Activated T-helper 17 cell treated with anti-CD3 and anti-CD28 coated beads, Interleukin-2, amount 50 U/mL, for 72 hours (primary cell): ENCODE measurements around the gene FBXO48. TPM values are rescaled to one million over a fixed set of nuclear protein-coding genes. Genes with fewer than 3 reads are reported as not detected.
"Not testable (repeated sequence)": the region's sequence is repeated elsewhere in the genome, so short reads cannot be mapped to it uniquely, and the experiment has no call there.

Experiments used
- ATAC-seq: fragments of 150-1000 bp; cut with Tn5 transposase; replicated peaks from 2 replicates; pipeline ENCODE4 v1.10.0; 2021; ENCODE audit warnings: mild to moderate bottlenecking, moderate library complexity
- H3K27ac Mint-ChIP-seq: one replicate; pipeline ENCODE4 v1.8.0; 2022; ENCODE audit warnings: mixed read lengths
- H3K27me3 Mint-ChIP-seq: one replicate; pipeline ENCODE4 v1.8.0; 2022; ENCODE audit warnings: mixed read lengths
- H3K36me3 Mint-ChIP-seq: one replicate; pipeline ENCODE4 v1.8.0; 2022; ENCODE audit warnings: low read depth, mild to moderate bottlenecking, mixed read lengths
- H3K4me1 Mint-ChIP-seq: one replicate; pipeline ENCODE4 v1.8.0; 2022; ENCODE audit warnings: mixed read lengths
- H3K4me3 Mint-ChIP-seq: one replicate; pipeline ENCODE4 v1.8.0; 2022; ENCODE audit warnings: mild to moderate bottlenecking, mixed read lengths
- H3K9me3 Mint-ChIP-seq: one replicate; pipeline ENCODE4 v1.8.0; 2022; ENCODE audit warnings: mixed read lengths
- total RNA-seq, 2 donors: library from RNA; stranded (reverse); gene quantifications; one replicate each; pipeline ENCODE4 v1.2.3, GENCODE V29; 2022

FBXO48 gene
- total RNA-seq, 2 donors from 2014 or later: 2.0 to 2.3 TPM

DNA sequence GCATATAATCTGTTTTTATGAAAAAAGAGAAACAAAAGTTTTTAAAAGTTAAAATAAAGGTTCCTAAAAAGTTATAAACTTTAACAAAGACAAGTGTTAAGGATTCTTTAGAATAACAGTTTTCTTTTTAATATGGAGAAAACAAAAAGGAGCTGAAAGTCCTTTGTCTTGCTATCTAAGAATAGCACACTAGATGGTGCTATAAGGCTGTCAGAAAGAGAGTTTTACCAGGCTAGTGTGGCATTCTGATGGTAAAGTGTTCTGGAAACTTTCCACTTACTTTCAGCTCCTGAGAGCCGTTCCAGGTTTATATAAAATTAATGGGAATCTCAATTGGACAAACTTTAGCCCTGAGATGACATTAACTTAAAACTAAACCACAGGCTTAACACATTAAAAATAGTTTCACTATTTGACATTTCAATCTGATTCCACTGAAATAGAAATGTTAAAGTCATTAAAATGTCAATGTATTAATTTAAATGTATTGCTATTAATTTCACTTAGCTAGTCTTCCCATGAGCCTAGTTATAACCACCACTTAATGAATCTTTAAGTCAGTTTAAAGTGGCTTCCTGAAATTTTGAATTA, 3.7 kb downstream of the FBXO48 start:
- Mint-ChIP-seq H3K27me3 (no peaks in the 10 kb centered on the region), H3K9me3 (no peaks in the 10 kb centered on the region), H3K4me3 (no peak overlapping the region), H3K4me1 (peaks cover 23% of the 10 kb centered on the region), H3K36me3 (peaks cover 17% of the 10 kb centered on the region), H3K27ac (no peak overlapping the region)
- no peak for ATAC-seq

DNA sequence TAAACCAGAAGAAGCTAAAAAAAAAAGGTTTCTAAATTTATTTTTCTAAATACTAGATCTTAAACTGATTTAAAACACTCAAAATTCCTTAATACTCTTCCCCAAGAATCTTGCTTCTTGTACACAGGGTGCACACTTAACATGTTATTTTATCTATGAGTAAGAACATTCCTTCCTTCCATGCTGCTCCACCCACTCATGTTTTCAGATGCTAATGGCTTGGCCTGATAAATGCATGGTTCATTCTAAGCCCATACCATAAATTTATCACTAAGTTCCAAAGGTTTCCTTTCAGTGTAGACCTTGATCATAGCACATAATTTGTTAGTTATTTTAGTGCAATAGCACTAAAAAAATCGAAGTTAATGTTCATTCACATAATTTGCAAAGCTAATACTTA, 8.1 kb downstream of the FBXO48 start:
- Mint-ChIP-seq H3K9me3 (no peaks in the 10 kb centered on the region), H3K27me3 (no peaks in the 10 kb centered on the region), H3K27ac (no peak overlapping the region), H3K4me3 (no peak overlapping the region), H3K4me1 (no peaks in the 10 kb centered on the region), H3K36me3 (no peaks in the 10 kb centered on the region)
- no peak for ATAC-seq

DNA sequence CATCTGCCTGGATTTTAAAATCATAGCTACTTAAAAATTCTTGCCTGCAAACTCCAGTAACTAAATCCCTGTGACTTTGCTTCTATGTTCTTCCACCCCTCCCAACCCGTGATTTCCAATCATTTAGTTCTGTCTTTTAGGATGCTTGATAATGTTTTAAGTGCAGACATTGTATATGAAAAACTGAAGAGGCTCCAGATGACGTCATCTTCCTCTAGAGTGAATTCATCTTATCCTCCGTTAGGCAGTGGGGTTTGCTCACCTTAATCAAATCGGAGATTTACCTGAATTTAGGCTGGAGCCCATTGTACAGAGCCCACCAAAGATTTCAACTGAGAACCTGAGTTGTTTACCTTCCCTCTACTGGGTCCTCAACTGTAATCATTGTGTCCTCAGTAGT, 10.9 kb downstream of the FBXO48 start:
- no peaks in the 10 kb centered on the region for H3K36me3 Mint-ChIP-seq
- ATAC-seq: no peak
- no peak overlapping the region for H3K4me3 Mint-ChIP-seq

DNA sequence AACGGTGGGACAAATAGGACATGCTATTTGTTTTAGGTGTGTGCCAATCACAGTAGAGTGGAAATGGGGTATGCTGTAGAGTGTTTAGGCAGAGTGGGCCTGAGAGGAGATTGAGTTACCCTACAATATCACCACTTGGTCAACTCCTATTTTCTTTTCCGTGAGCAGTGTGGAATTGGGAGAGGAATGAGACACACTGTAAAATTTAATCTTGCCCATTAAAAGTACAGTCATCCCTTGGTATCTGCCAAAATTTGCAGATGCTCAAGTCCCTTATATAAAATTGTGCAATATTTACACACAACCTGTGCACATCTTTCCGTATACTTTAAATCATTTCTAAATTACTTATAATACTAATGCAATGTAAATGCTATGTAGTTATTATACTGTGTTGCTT, 12.4 kb downstream of the FBXO48 start:
- Mint-ChIP-seq H3K9me3 (no peaks in the 10 kb centered on the region), H3K27ac (no peak overlapping the region), H3K36me3 (no peaks in the 10 kb centered on the region), H3K4me1 (peaks cover 5% of the 10 kb centered on the region), H3K4me3 (no peak overlapping the region), H3K27me3 (no peaks in the 10 kb centered on the region)
- no peak for ATAC-seq

More for the DNA sequence above, 10.9 kb downstream of the FBXO48 start:
- Mint-ChIP-seq H3K9me3 (no peaks in the 10 kb centered on the region), H3K27me3 (no peaks in the 10 kb centered on the region), H3K27ac (no peak overlapping the region), H3K4me1 (peaks cover 5% of the 10 kb centered on the region)

DNA sequence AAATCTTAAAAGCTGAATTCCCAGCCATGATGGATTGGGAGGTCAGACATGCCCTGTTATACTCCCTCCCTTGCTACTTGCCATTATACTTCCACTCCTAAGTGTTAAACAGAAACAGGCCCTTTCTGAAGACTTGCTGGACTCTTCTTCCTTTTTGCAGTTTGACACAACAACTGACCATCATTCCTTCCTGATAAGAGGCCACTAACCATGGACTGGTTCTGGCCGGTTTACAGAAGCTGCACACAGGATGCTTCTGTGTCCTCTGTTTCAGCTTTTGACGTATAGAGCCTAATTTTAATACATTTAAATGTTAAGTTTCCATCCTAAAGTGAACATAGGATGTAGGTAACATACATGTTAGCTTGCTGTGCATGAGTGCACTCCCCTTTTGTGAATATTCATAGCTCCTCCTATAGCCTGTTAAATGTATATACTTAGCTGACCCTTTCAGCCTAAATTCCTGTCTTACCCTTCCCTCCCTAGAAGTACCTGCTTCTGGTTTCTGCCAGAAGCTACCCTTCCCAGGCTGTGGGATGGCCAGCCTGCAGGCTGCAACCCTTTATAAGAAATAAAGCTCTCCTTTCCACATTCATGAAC, 13.2 kb downstream of the FBXO48 start:
- no peak overlapping the region for H3K27ac Mint-ChIP-seq
- H3K4me1 Mint-ChIP-seq: peaks cover 5% of the 10 kb centered on the region
- ATAC-seq: no peak
- H3K4me3 Mint-ChIP-seq: peak overlapping the region; percentile 6
- no peaks in the 10 kb centered on the region for H3K9me3 Mint-ChIP-seq
- H3K36me3 Mint-ChIP-seq: no peaks in the 10 kb centered on the region
- no peaks in the 10 kb centered on the region for H3K27me3 Mint-ChIP-seq

DNA sequence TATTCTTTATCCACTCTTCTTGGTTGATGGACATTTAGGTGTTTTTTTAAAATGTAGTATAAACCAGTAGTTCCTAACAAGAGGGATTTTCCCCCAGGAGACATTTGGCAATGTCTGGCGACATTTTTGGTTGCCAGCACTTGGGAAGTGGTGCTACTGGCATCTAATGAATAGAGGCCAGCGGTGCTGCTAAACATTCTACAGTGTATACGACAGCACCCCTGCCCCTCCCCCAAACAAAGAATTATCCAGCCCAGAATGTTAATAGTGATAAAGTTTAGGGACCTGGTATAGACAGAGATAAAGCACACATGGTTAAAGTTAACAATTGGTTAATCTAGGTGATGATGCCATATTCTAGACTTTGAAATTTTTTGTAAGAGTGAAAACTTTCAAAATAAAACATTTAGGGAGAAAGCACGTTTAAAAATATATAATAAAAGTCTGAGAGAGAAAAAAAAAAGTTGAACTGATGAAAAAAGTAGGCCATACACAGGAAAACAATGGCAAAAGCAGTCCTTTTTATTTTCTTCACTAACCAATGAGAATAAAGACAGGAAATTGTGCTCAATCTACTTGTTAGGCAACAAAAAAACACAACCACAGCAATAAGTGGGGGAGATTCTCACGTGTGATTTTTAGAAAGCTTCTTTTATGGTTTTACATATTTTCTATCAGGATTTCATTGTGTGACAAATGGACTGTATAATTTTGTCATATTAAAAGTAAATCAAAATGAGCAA, 14.8 kb downstream of the FBXO48 start:
- no peak for ATAC-seq
- peaks cover 5% of the 10 kb centered on the region for H3K4me1 Mint-ChIP-seq
- H3K27ac Mint-ChIP-seq: no peak overlapping the region
- H3K27me3 Mint-ChIP-seq: no peaks in the 10 kb centered on the region
- no peak overlapping the region for H3K4me3 Mint-ChIP-seq
- H3K9me3 Mint-ChIP-seq: no peaks in the 10 kb centered on the region
- no peaks in the 10 kb centered on the region for H3K36me3 Mint-ChIP-seq

DNA sequence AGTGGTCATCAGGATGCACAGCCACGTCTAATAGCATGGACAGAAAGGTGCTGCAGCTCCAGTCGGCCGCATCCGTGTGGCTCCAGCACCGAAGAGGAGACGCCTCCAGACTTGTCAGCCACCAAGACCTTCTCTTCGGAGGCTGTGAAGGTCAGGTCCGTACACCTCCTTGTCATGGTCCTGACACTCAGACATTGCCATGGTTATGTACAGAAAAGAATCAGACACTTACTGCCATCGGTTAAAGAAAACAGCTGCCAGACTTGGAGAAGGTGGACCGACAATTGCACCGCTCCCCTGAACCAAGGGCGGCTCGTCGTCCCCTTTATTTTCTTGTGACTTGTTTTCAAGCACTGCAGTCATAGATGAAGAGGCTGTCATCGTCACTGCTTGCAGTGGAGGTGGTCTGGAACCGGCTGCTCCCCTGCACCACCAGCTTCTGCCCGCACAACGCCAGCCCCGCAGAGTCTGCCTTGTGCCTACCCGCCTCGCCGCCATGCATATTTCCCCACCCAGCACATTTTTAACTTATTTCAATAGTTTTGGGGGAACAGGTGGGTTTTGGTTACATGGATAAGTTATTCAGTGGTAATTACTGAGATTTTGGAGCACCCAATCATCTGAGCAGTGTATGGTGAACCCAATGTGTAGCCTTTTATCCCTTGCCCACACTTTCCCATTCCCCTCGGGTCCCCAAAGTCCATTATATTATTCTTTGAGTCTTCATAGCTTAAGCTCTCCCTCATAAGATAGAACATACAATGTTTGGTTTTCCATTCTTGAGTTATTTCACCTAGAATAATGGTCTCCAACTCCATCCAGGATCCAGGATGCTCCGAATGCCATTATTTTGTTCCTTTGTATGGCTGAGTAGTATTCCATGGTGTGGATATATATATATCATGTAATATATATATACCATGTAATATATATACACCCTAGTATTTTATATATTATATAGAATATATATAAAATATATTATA, 18.1 kb downstream of the FBXO48 start:
- H3K27me3 Mint-ChIP-seq: no peaks in the 10 kb centered on the region
- no peak overlapping the region for H3K4me3 Mint-ChIP-seq
- no peak overlapping the region for H3K27ac Mint-ChIP-seq
- H3K9me3 Mint-ChIP-seq: peaks cover 4% of the 10 kb centered on the region
- peak; percentile 52 for ATAC-seq
- H3K36me3 Mint-ChIP-seq: no peaks in the 10 kb centered on the region
- H3K4me1 Mint-ChIP-seq: peaks cover 5% of the 10 kb centered on the region

DNA sequence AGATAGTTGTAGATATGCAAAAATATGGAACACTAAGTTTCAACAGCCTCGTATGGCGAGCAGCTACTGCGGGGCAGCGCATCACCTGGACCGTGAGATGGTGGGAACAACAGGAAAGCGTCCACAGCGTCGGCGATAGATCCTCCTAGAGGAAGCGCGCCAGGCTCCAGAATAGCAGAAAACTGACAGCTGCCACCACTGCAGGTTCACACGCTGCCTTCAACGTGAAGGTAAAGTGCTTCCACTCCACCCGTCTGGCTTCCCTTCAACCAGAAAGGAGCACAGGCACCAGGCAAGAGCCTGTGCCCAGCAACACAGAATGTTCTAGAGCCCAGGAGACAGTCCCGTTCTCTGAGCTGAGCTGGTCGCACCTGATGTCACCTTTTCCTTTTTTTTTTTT, 20.0 kb downstream of the FBXO48 start:
- H3K36me3 Mint-ChIP-seq: no peaks in the 10 kb centered on the region
- no peak overlapping the region for H3K27ac Mint-ChIP-seq
- H3K9me3 Mint-ChIP-seq: peaks cover 4% of the 10 kb centered on the region
- ATAC-seq: no peak
- no peaks in the 10 kb centered on the region for H3K27me3 Mint-ChIP-seq
- H3K4me3 Mint-ChIP-seq: no peak overlapping the region
- peaks cover under 1% of the 10 kb centered on the region for H3K4me1 Mint-ChIP-seq

DNA sequence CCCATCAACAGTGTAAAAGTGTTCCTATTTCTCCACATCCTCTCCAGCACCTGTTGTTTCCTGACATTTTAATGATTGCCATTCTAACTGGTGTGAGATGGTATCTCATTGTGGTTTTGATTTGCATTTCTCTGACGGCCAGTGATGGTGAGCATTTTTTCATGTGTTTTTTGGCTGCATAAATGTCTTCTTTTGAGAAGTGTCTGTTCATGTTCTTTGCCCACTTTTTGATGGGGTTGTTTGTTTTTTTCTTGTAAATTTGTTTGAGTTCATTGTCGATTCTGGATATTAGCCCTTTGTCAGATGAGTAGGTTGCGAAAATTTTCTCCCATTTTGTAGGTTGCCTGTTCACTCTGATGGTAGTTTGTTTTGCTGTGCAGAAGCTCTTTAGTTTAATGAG, 20.7 kb downstream of the FBXO48 start:
- H3K4me1 Mint-ChIP-seq, H3K9me3 Mint-ChIP-seq, ATAC-seq, H3K27me3 Mint-ChIP-seq, H3K36me3 Mint-ChIP-seq, H3K4me3 Mint-ChIP-seq, H3K27ac Mint-ChIP-seq: not testable (repeated sequence)

DNA sequence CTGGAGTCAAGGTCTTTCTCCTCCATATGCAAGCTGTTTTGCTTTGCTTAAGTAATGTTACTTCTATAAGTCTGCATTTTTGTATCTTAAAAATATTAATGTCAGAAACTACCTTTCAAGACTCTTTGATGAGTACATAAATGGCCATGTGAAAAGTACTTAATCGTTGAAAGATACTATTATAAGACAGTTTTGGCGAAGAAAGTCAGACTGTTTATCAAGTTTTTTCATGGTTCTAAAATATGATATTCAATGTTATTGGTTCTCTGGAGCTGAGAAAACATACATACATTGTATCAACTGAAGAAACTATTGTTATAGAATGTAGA, 25.1 kb downstream of the FBXO48 start:
- no peak overlapping the region for H3K4me3 Mint-ChIP-seq
- peaks cover 3% of the 10 kb centered on the region for H3K27me3 Mint-ChIP-seq
- H3K9me3 Mint-ChIP-seq: peaks cover 1% of the 10 kb centered on the region
- no peak for ATAC-seq
- H3K4me1 Mint-ChIP-seq: peaks cover 15% of the 10 kb centered on the region
- no peak overlapping the region for H3K27ac Mint-ChIP-seq
- no peaks in the 10 kb centered on the region for H3K36me3 Mint-ChIP-seq

DNA sequence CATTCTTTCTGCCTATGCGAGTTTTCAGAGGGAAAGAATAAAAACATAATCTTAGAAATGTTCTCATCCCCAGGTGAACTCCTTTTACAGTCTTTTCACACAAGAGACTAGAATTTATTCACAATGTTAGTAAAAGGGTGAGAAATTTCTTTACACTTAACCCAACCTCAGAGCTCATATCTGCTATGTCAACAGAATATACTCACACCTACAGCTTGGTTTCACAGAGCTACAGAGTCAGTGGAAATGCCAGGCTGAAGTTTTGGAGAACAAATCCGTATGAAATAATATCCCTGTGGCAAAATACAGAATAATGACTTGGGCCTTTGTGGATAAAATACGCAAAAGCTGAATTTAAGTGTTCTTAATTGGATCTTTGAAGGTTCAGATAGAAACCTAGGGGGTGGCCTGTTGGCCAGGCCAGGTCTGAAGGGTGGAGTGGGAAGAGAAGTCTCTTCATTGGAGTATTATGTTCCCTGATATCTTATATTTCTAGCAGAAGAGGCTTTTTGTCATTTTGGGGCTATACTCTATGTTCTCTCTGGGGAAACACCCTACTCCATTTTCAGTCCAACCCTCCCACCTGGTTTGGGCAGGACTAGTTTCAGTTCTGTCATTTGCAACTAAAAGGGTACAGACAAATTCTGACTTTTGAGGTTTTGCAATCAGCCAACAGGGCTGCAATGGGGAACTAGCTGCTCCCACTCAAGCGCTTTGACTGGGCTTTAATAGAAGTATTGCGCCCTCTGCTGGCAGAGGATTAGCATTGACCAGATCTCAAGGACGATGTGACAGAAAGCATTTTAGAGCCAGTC, 25.7 kb downstream of the FBXO48 start:
- H3K36me3 Mint-ChIP-seq: no peaks in the 10 kb centered on the region
- H3K27me3 Mint-ChIP-seq: peaks cover 3% of the 10 kb centered on the region
- peak overlapping the region; percentile 43 for H3K27ac Mint-ChIP-seq
- ATAC-seq: peak; percentile 97
- no peaks in the 10 kb centered on the region for H3K9me3 Mint-ChIP-seq
- peaks cover 15% of the 10 kb centered on the region for H3K4me1 Mint-ChIP-seq
- H3K4me3 Mint-ChIP-seq: peak overlapping the region; percentile 48

DNA sequence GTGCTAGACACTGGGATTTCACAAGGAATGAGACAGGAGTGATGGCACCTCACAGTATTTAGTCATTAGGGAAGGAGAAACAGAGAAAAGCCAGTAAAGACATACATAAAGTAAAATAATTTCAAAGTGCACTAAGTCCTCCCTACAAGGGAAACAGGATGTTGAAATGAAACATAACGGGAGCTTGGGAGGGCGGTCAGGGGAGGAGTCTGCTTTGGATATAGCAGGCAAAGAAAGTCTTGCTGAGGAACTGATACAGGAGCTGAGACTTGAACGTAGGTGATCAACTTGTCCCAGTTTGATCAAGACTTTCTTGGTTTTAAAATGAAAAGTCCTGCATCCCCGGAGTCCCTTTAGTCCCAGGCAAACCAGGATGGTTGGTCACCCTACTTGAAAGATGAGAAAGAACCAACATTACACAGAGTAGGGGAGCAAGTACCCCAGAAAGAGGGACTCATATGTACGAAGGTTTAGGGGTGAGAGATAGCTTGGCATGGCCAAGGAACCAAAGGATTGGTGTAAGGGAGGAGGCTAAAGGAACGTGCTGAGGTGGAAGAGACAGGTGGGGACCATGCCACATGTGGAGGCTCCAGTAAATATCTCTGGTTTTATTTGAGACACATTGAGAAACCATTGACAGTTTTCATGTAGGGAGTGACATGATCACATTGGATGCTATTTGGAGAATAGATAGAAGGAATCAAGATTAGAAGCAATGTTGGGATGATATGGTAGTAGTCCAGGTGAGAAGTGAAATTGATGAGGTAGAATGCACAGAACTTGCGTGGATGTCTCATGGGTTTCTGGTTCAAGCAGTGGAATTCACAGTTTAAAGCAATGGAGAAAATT, 28.4 kb downstream of the FBXO48 start:
- Mint-ChIP-seq H3K4me3 (no peak overlapping the region), H3K27ac (no peak overlapping the region), H3K27me3 (peaks cover 3% of the 10 kb centered on the region), H3K36me3 (no peaks in the 10 kb centered on the region), H3K9me3 (no peaks in the 10 kb centered on the region), H3K4me1 (peaks cover 20% of the 10 kb centered on the region)
- no peak for ATAC-seq

DNA sequence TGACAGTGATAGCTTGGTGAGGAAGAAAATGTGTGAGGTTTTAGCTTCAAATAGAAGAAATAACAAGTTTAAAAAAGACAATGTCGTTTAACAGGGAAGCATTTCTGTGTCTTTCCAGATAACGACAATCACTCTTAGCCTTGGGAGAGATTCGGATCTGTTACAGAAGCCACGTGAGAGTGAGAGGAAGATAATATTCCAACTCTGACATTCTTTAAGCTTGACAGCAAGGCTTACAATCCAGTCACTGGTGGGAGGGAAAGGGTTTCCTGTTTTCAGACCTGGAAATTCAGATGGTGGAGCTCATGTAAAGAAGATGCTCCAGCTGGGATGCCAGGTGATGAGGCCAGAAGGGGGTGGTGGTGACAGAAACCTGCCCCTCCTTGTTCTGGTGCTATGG, 30.8 kb downstream of the FBXO48 start:
- H3K9me3 Mint-ChIP-seq: no peaks in the 10 kb centered on the region
- ATAC-seq: no peak
- H3K27me3 Mint-ChIP-seq: peaks cover 3% of the 10 kb centered on the region
- H3K27ac Mint-ChIP-seq: no peak overlapping the region
- H3K4me3 Mint-ChIP-seq: no peak overlapping the region
- H3K36me3 Mint-ChIP-seq: no peaks in the 10 kb centered on the region
- H3K4me1 Mint-ChIP-seq: peaks cover 15% of the 10 kb centered on the region
